Fibroblast of villous mesenchyme (primary cell): ENCODE data around the gene ASIC2. TPM values are rescaled to one million over a fixed set of nuclear protein-coding genes. Genes with fewer than 3 reads are reported as not detected.

ENCODE experiments used
- DNase-seq: peaks from one replicate; pipeline ENCODE4 v3.0.0-alpha.2; 2010; ENCODE audit warnings: low read depth
- H3K4me3 ChIP-seq: 2 replicates; pipeline ENCODE4 v1.5.1; 2011; ENCODE audit warnings: low read depth, mild to moderate bottlenecking, low read length
- total RNA-seq: library from RNA; depleted of rRNA; stranded (reverse); fragments of >200 nt; gene quantifications from 2 replicates; pipeline ENCODE4 v1.2.3, GENCODE V29; 2012
- TF ChIP-seq, protein P1 (sequence below): IDR thresholded peaks from 2 replicates; pipeline ENCODE4 v1.5.1; 2012; ENCODE audit warnings: low read depth, mild to moderate bottlenecking, low read length; ENCODE audit not compliant: insufficient read depth

The ASIC2 gene
- total RNA-seq, 1 donor: not detected

DNA sequence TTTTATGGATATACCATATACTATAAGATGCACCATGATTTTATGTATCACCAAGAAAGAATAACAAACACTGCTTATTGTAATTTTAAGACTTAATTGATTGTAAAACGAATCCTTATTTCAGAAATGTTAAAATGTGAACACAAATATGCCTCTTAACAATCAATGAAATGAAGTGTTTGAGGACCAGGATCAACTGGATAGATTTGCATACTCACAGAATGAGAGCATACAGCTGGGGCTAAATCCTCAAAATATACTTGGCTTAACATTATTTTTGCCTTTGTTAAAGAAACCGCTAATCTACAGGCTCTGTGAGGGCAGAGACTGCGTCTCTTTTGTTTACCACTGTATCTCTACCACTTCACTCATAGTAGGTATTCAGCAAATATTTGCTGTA lies 207.8 kb downstream of the ASIC2 start:
- H3K4me3 ChIP-seq: no peak overlapping the region
- TF ChIP-seq, protein P1, sequence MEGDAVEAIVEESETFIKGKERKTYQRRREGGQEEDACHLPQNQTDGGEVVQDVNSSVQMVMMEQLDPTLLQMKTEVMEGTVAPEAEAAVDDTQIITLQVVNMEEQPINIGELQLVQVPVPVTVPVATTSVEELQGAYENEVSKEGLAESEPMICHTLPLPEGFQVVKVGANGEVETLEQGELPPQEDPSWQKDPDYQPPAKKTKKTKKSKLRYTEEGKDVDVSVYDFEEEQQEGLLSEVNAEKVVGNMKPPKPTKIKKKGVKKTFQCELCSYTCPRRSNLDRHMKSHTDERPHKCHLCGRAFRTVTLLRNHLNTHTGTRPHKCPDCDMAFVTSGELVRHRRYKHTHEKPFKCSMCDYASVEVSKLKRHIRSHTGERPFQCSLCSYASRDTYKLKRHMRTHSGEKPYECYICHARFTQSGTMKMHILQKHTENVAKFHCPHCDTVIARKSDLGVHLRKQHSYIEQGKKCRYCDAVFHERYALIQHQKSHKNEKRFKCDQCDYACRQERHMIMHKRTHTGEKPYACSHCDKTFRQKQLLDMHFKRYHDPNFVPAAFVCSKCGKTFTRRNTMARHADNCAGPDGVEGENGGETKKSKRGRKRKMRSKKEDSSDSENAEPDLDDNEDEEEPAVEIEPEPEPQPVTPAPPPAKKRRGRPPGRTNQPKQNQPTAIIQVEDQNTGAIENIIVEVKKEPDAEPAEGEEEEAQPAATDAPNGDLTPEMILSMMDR: no peak
- no peak for DNase-seq

DNA sequence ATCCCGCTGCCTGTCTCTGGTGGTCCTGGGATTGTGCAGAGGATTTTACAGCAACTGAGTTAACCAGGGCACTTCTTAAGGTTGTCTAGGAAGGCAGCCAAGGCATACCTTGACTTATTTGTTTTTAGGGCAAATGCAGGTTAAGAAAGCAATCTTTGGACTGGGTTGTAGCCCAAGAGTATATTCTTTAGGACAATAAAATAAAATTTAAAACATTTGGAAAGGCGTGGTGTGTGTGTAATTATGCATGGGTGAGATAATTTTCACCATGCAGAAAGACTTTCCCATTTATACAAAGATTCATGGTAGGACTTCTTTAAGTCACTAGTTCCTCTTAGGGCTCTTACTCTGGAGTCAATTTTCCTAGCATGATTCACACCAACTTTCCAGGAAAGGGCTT lies 208.3 kb downstream of the ASIC2 start:
- no peak overlapping the region for H3K4me3 ChIP-seq
- TF ChIP-seq, protein P1: no peak
- no peak for DNase-seq

DNA sequence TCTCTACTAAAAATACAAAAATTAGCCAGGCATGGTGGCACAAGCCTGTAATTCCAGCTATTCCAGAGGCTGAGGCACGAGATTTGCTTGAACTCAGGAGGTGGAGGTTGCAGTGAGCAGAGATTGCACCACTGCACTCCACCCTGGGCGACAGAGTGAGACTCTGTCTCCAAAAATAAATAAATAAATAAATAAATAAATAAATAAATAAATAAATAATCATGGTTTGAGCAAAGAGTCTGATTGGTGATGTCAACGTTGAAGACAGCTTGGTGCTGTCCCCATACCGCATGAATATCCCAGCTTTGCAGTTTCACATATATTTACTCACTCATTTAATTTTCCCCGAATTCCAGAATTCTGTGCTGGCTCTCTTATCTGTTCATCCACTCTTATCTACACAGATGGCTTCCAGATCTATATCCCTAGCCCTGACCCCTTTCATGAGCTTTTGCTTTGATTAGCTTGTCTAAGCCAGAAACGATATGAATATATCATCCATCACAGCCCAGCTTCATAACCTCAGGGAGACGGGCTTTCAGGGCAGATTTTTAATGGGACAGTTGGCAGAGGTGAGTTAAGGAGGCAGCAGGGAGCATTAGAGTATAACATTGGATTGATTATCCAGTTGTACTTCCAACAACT lies 210.4 kb downstream of the ASIC2 start:
- TF ChIP-seq, protein P1: no peak
- no peak for DNase-seq
- no peak overlapping the region for H3K4me3 ChIP-seq

DNA sequence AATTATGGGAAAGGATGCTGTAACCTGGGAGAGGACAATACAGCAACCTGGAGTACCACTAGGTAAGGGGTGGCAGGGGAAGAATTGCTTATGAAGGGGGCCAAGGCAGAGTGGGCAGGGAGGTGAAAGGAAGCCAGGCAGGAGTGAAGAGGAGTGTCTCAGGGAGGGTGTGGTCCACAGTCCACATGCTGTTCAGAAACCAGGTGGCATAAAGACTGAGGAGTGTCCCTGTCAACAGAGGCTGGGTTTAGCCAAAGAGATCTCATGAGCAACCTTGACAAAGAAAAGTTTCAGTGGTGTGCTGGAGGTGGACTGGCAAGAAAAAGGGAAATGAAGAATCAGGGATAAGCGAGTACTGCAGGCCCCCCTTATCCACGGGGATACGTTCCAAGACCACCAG lies 213.0 kb downstream of the ASIC2 start:
- DNase-seq: no peak
- no peak overlapping the region for H3K4me3 ChIP-seq
- TF ChIP-seq, protein P1: no peak

DNA sequence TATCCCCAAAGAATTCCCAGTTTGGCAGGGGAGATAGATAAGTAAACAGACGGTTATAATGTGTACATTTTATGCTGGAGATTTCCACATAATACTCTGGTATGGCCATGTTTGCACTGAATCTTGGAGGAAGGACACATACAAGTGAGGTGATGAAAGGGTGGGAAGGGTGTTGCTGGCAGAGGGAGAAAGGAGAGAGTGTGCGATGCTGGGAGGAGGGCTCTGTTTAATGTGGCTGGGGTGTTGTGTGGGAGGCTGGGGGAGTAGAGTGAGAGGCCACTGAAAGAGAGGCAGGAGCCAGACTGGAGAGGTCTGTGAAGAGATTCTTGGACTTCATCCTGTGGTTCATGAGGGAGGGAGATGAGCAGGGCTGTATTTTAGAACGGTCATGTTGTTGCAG lies 213.9 kb downstream of the ASIC2 start:
- TF ChIP-seq, protein P1: no peak

DNA sequence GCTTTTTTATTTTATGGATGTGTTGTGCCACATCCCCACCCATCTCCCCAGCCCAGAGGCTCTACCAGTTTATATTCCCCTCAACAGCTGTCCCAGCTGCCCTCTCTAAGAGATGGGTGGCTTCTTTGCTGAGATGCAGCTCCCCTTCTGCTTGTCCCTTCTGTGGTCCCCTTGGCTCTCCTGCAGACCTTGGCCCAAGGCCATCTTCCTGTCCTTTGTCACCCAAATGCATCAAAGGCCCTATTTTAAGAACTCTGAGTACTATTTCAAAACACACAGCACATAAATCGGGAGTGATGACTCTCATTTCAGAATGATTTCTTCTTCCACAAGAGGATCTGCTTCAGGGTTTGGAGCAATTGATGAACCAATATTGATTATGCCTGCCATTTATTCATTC lies 216.1 kb downstream of the ASIC2 start:
- no peak for DNase-seq
- TF ChIP-seq, protein P1: no peak
- H3K4me3 ChIP-seq: no peak overlapping the region

More for the DNA sequence above, 213.9 kb downstream of the ASIC2 start:
- H3K4me3 ChIP-seq: no peak overlapping the region
- no peak for DNase-seq

DNA sequence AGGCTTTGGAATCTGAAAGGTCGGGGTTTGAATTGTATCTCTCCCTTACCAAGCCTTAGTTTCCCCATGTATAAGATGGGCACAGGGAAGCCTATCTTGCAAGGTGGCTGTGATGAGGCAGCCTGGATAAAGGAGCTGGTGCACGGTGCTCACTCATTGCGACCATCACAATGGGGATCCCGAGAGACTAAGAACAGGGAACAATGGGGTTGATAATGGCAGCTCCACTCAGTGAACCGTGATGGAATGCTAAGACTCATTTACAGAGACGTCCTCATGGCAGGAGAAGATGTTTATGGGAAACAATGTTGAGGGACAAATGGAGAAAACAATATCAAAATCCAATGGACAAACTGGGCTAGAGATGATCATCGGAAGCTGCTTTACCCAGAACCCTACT lies 219.7 kb downstream of the ASIC2 start:
- DNase-seq: no peak
- TF ChIP-seq, protein P1: no peak
- no peak overlapping the region for H3K4me3 ChIP-seq
